Left lung (tissue), 10 donors: Measurements from ENCODE around the gene PHACTR3. TPM values are rescaled to one million over a fixed set of nuclear protein-coding genes. Genes with fewer than 3 reads are reported as not detected.

ENCODE experiments used
- ATAC-seq: fragments of 200-7000 bp; cut with Tn5 transposase; one replicate; pipeline ENCODE4 v1.9.1; 2020; ENCODE audit warnings: moderate library complexity
- DNase-seq, 4 donors: peaks; one replicate each; pipeline ENCODE4 v3.0.0-alpha.2; 2013 to 2020
- H3K27ac ChIP-seq, 2 donors: fragments of 200-600 bp; sonication (generic) in 1 of 2; one replicate each; pipeline versions ENCODE4 v1.5.0 to v1.8.0; 2020 to 2021
- H3K27me3 ChIP-seq, 2 donors: fragments of 200-600 bp; sonication (generic) in 1 of 2; one replicate each; pipeline versions ENCODE4 v1.5.0 to v1.8.0; 2020 to 2021
- H3K36me3 ChIP-seq, 2 donors: fragments of 200-600 bp; sonication (generic) in 1 of 2; one replicate each; pipeline versions ENCODE4 v1.5.0 to v1.8.0; 2020 to 2021
- H3K4me1 ChIP-seq, 2 donors: fragments of 200-600 bp; one replicate each; pipeline ENCODE4 v1.8.0; 2021
- H3K4me3 ChIP-seq, 2 donors: fragments of 200-600 bp; sonication (generic) in 1 of 2; one replicate each; pipeline versions ENCODE4 v1.5.0 to v1.8.0; 2020 to 2021; ENCODE audit warnings: mild to moderate bottlenecking in 1 of 2
- H3K9me3 ChIP-seq, 2 donors: fragments of 200-600 bp; sonication (generic) in 1 of 2; one replicate each; pipeline versions ENCODE4 v1.5.0 to v1.8.0; 2020 to 2021
- CTCF ChIP-seq, 2 donors: fragments of 200-600 bp; sonication (generic) in 1 of 2; IDR thresholded peaks; one replicate each; pipeline versions ENCODE4 v1.5.0 to v1.8.0; 2021; ENCODE audit warnings: antibody characterized with exemption in 2 of 2
- intact Hi-C, 2 donors: fragments of 100-400 bp; cut with DNase I; formaldehyde crosslinking; loops; one replicate each; pipeline versions ENCODE4 v1.11.2 to v1.14.2; 2022
- polyA plus RNA-seq, 6 donors: library from polyadenylated mRNA; unstranded; fragments of 120-200 nt; gene quantifications; one replicate each; pipeline ENCODE4 v1.2.1, GENCODE V29; 2013; ENCODE audit not compliant: insufficient read length in 6 of 6
- total RNA-seq, 2 donors: library from RNA; stranded (reverse); fragmentation: NEBNext Ultra II Directional; extraction: Animal tissue kit (Norgen Biotek cat#: 25700); gene quantifications; one replicate each; pipeline ENCODE4 v1.2.1, GENCODE V29; 2021
- donor health status: DM: no; HTN: yes; CAD: no.
- donor health status: DM: no; HTN: no; CAD: no.

Gene PHACTR3
- total and polyA plus RNA-seq, 8 donors, result 3.5 to 14.5 (median 4.4) TPM

GRCh38 chr20:59813126-59813947 lies 209.0 kb downstream of the PHACTR3 start:
- Histone ChIP-seq H3K36me3 (no peaks in the 10 kb centered on the region), H3K27ac (no peak overlapping the region), H3K9me3 (no peaks in the 10 kb centered on the region), H3K27me3 (no peaks in the 10 kb centered on the region), H3K4me3 (no peak overlapping the region), H3K4me1 (no peaks in the 10 kb centered on the region)
- DNase-seq, result no peak
- ATAC-seq, result no peak
- no peak for TF ChIP-seq CTCF (IDR thresholded peaks at IDR 0.05)
- intact Hi-C loops, result no loop called here

DNA sequence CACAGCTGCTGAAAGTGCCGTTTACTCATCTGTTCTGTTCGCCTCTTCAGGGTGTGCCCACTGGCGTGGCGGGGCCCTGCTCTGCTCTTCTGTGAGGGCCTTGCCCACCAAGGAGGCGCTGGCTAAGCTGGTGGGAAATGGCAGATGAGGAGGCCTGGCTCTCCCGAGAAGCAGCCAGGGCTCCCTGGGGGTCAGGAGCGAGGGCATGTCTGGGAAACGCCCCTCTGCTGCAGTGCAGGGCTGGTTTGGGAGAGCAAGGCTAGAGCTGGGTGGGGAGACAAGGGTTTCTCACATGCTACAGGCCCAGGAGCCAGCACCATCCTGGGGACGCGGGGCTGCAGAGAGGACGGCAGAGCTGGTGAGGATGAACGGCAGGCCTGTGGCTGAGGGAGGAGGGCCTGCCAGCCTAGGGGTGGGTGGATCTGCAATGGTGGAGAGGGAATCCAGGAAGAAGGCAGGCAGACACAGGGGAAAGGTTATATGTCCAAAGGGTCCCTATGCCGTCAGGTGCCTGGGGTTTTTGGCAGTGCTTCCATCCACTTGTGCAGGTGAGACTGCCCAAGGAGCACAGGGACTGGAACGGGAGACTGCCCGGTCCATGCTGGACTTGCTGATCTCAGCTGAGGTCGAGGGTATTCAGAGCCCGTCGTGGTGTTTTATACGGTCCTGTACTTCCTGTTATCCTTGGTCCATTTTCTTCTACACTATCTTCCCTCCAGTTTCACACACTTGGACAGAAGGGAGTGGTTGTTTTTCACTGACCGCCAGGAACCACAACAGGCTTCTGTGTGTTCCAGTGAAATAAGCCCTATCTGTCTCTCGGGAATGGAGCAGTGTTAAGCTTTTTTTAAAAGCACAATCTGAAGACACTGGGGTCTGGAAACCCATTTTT lies 209.9 kb downstream of the PHACTR3 start:
- peaks cover 0 to under 1% of the 10 kb centered on the region in 2 donors for H3K27me3 ChIP-seq
- DNase-seq, result no peak
- TF ChIP-seq CTCF (IDR thresholded peaks at IDR 0.05), result no peak
- ATAC-seq, result no peak
- H3K9me3 ChIP-seq, result no peaks in the 10 kb centered on the region
- H3K4me1 ChIP-seq, result no peaks in the 10 kb centered on the region
- H3K4me3 ChIP-seq, result no peak overlapping the region
- no peaks in the 10 kb centered on the region for H3K36me3 ChIP-seq
- intact Hi-C loops, result no loop called here
- H3K27ac ChIP-seq, result no peak overlapping the region

- Histone ChIP-seq H3K36me3 (no peaks in the 10 kb centered on the region), H3K4me3 (no peak overlapping the region), H3K9me3 (no peaks in the 10 kb centered on the region), H3K27ac (no peak overlapping the region), H3K4me1 (no peaks in the 10 kb centered on the region), H3K27me3 (peaks cover 0 to 7% of the 10 kb centered on the region in 2 donors)
- intact Hi-C loops, result no loop called here
- no peak for ATAC-seq
- DNase-seq, result no peak
- no peak for TF ChIP-seq CTCF (IDR thresholded peaks at IDR 0.05)
Observed at GRCh38 chr20:59814840-59815340, 210.6 kb downstream of the PHACTR3 start.

GRCh38 chr20:59816146-59816738 lies 211.9 kb downstream of the PHACTR3 start:
- no peak for TF ChIP-seq CTCF (IDR thresholded peaks at IDR 0.05)
- intact Hi-C loops, result no loop called here

More at GRCh38 chr20:59816146-59816738, 211.9 kb downstream of the PHACTR3 start:
- H3K4me3 ChIP-seq, result no peak overlapping the region
- ATAC-seq (no peak), DNase-seq (no peak)
- no peak overlapping the region for H3K27ac ChIP-seq
- H3K4me1 ChIP-seq, result no peaks in the 10 kb centered on the region
- H3K9me3 ChIP-seq, result no peaks in the 10 kb centered on the region
- H3K27me3 ChIP-seq, result peaks cover 0 to 9% of the 10 kb centered on the region in 2 donors
- H3K36me3 ChIP-seq, result no peaks in the 10 kb centered on the region
